K562 (cell line): ENCODE results near the gene CFAP141.

Experiments
- KLF10 ChIP-seq: fragments of 250-450 bp; sonication (Bioruptor Pico); IDR thresholded peaks from 2 replicates; pipeline ENCODE4 v1.6.1; 2021; ENCODE audit warnings: matching md5 sums
- LEF1 ChIP-seq: fragments of 450-650 bp; IDR thresholded peaks from 2 replicates; pipeline ENCODE4 v1.6.1; 2016; ENCODE audit warnings: mild to moderate bottlenecking
- MXI1 ChIP-seq: IDR thresholded peaks from 2 replicates; pipeline ENCODE4 v1.6.1; 2011; ENCODE audit warnings: low read depth, mild to moderate bottlenecking, improper control_type of control experiment, low read length
- POLR2AphosphoS5 ChIP-seq: IDR thresholded peaks from 2 replicates; pipeline ENCODE4 v1.6.1; 2011; ENCODE audit warnings: mild to moderate bottlenecking, low read depth, low read length, moderate library complexity; ENCODE audit not compliant: control insufficient read depth, insufficient read depth
- TAL1 ChIP-seq: fragments of 450-650 bp; IDR thresholded peaks from 2 replicates; pipeline ENCODE4 v1.6.1; 2016; ENCODE audit warnings: mild to moderate bottlenecking
- TSHZ1 ChIP-seq: fragments of 250-450 bp; sonication (Bioruptor Pico); IDR thresholded peaks from 2 replicates; pipeline ENCODE4 v1.4.0; 2020; ENCODE audit warnings: mild to moderate bottlenecking, moderate library complexity
- YY1 ChIP-seq, 3 experiments: IDR thresholded peaks; 2 replicates each; pipeline ENCODE4 v1.6.1; 2011; ENCODE audit warnings: low read length in 2 of 3, mild to moderate bottlenecking in 2 of 3, moderate library complexity in 2 of 3, borderline replicate concordance in 1 of 3, control low read depth in 1 of 3, low read depth in 1 of 3; ENCODE audit not compliant: insufficient read depth in 3 of 3, insufficient replicate concordance in 2 of 3, control insufficient read depth in 1 of 3, insufficient read length in 1 of 3; ENCODE audit errors: extremely low read depth in 1 of 3
- ZNF12 ChIP-seq: sonication (generic); formaldehyde crosslinking; IDR thresholded peaks from 2 replicates; pipeline ENCODE4 v1.4.0; 2020; ENCODE audit warnings: mild to moderate bottlenecking, missing genetic modification reagents
- ZNF384 ChIP-seq: IDR thresholded peaks from 2 replicates; pipeline ENCODE4 v1.6.1; 2012; ENCODE audit warnings: low read depth, low read length, improper control_type of control experiment
- ZNF507 ChIP-seq: conservative IDR thresholded peaks from 2 replicates; pipeline ENCODE4 v1.6.1; 2017; ENCODE audit warnings: missing genetic modification characterization, missing compliant biosample characterization
- ZNF561 ChIP-seq: fragments of 450-650 bp; formaldehyde crosslinking; conservative IDR thresholded peaks from 2 replicates; pipeline ENCODE4 v1.4.0; 2020; ENCODE audit warnings: mild to moderate bottlenecking, moderate library complexity
- TF ChIP-seq, protein P1 (sequence below): fragments of 250-450 bp; sonication (Bioruptor Pico); IDR thresholded peaks from 2 replicates; pipeline ENCODE4 v1.5.0; 2020; ENCODE audit warnings: mild to moderate bottlenecking, borderline replicate concordance

GRCh38 chr1:154157520-154158306 is 48.4 kb downstream of the CFAP141 start:
- TF ChIP-seq TSHZ1 (no peak), MXI1 (no peak), TAL1 (peak; percentile 64), ZNF12 (CRISPR knock-in tag) (no peak), YY1 (IDR thresholded peaks at IDR 0.05; ENCODE audit: borderline replicate concordance in 1 of 3, control insufficient read depth in 1 of 3, extremely low read depth in 1 of 3, insufficient read depth in 3 of 3, insufficient read length in 1 of 3, insufficient replicate concordance in 2 of 3, low read depth in 1 of 3, low read length in 2 of 3) (peak in 2 of 3 experiments; percentile 63 to 80), ZNF384 (no peak), ZNF561 (CRISPR knock-in tag) (no peak), POLR2AphosphoS5 (peak; percentile 81), ZNF507 (tag) (no peak), KLF10 (no peak), LEF1 (peak; percentile 90)
- TF ChIP-seq, protein P1, sequence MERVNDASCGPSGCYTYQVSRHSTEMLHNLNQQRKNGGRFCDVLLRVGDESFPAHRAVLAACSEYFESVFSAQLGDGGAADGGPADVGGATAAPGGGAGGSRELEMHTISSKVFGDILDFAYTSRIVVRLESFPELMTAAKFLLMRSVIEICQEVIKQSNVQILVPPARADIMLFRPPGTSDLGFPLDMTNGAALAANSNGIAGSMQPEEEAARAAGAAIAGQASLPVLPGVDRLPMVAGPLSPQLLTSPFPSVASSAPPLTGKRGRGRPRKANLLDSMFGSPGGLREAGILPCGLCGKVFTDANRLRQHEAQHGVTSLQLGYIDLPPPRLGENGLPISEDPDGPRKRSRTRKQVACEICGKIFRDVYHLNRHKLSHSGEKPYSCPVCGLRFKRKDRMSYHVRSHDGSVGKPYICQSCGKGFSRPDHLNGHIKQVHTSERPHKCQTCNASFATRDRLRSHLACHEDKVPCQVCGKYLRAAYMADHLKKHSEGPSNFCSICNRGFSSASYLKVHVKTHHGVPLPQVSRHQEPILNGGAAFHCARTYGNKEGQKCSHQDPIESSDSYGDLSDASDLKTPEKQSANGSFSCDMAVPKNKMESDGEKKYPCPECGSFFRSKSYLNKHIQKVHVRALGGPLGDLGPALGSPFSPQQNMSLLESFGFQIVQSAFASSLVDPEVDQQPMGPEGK (CRISPR knock-in tag), result no peak
